ENCODE data around the gene TPD52L1.
"Not testable (repeated sequence)": the region's sequence is repeated elsewhere in the genome, so short reads cannot be mapped to it uniquely, and the experiment has no call there.

DNA sequence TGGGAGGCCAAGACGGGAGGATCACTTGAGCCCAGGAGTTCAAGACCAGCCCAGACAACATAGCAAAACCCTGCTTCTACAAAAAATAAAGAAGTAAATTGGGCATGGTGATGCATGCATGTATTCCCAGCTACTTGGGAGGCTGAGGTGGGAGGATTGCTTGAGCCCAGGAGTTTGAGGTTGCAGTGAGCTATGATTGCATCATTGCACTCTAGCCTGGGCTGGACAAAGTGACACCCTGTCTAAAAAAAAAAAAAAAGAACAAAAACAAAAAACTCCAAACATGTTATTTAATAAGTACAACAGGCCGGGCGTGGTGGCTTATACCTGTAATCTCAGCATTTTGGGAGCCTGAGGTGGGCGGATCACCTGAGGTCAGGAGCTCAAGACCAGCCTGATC is 9.8 kb downstream of the TPD52L1 start:
- TF ChIP-seq POLR2A (IDR thresholded peaks at IDR 0.05): not testable (repeated sequence)
- TF ChIP-seq, protein P1, sequence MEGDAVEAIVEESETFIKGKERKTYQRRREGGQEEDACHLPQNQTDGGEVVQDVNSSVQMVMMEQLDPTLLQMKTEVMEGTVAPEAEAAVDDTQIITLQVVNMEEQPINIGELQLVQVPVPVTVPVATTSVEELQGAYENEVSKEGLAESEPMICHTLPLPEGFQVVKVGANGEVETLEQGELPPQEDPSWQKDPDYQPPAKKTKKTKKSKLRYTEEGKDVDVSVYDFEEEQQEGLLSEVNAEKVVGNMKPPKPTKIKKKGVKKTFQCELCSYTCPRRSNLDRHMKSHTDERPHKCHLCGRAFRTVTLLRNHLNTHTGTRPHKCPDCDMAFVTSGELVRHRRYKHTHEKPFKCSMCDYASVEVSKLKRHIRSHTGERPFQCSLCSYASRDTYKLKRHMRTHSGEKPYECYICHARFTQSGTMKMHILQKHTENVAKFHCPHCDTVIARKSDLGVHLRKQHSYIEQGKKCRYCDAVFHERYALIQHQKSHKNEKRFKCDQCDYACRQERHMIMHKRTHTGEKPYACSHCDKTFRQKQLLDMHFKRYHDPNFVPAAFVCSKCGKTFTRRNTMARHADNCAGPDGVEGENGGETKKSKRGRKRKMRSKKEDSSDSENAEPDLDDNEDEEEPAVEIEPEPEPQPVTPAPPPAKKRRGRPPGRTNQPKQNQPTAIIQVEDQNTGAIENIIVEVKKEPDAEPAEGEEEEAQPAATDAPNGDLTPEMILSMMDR (IDR thresholded peaks at IDR 0.05): not testable (repeated sequence)

Data from testis (tissue), 2 donors.